Kidney (tissue), 14 donors: Measurements from ENCODE around the gene FGD6. TPM values are rescaled to one million over a fixed set of nuclear protein-coding genes. Genes with fewer than 3 reads are reported as not detected.
A peak's percentile ranks its signal among the peaks of the same experiment; 100 is the strongest.

Experiments used
- DNase-seq, 5 donors: peaks; one replicate each; pipeline ENCODE4 v3.0.0-alpha.2; 2013 to 2020
- FAIRE-seq: peaks from 2 replicates; lab custom pipeline; 2012; peaks lifted over from hg19 to GRCh38; lab: Jason Lieb, UNC
- H3K27ac ChIP-seq, 2 donors: one replicate each; pipeline ENCODE4 v1.7.0; 2013; ENCODE audit warnings: low read depth in 2 of 2, low read length in 2 of 2, inconsistent platforms in 1 of 2
- H3K27me3 ChIP-seq: one replicate; pipeline ENCODE4 v1.7.1; 2013; ENCODE audit warnings: low read length, inconsistent platforms; ENCODE audit not compliant: control insufficient read depth, insufficient read depth
- H3K36me3 ChIP-seq, 3 donors: one replicate each; pipeline versions ENCODE4 v1.7.0 to v1.7.1; 2013; ENCODE audit warnings: low read length in 3 of 3, control low read depth in 1 of 3, inconsistent platforms in 1 of 3; ENCODE audit not compliant: insufficient read depth in 3 of 3, control insufficient read depth in 2 of 3
- H3K4me1 ChIP-seq, 3 donors: one replicate each; pipeline versions ENCODE4 v1.7.0 to v1.7.1; 2013; ENCODE audit warnings: low read length in 3 of 3, inconsistent platforms in 1 of 3, low read depth in 1 of 3; ENCODE audit not compliant: control insufficient read depth in 2 of 3, insufficient read depth in 2 of 3
- H3K4me3 ChIP-seq, 3 donors: one replicate each; pipeline versions ENCODE4 v1.7.0 to v1.8.1; 2013; ENCODE audit warnings: low read length in 3 of 3, control low read depth in 1 of 3, inconsistent platforms in 1 of 3
- H3K9ac ChIP-seq, 3 donors: one replicate each; pipeline versions ENCODE4 v1.7.0 to v1.7.1; 2013; ENCODE audit warnings: low read length in 3 of 3, control low read depth in 1 of 3, inconsistent platforms in 1 of 3
- H3K9me3 ChIP-seq, 3 donors: one replicate each; pipeline versions ENCODE4 v1.7.0 to v1.7.1; 2013; ENCODE audit warnings: low read length in 3 of 3, control low read depth in 1 of 3, inconsistent platforms in 1 of 3; ENCODE audit not compliant: control insufficient read depth in 2 of 3, insufficient read depth in 1 of 3
- intact Hi-C: fragments of 100-400 bp; cut with DNase I; formaldehyde crosslinking; loops from one replicate; pipeline ENCODE4 v1.11.1; 2022
- polyA plus RNA-seq: library from polyadenylated mRNA; stranded (reverse); fragments of 350-450 nt; fragmentation: Illumina TruSeq; extraction: RNeasy Lipid Tissue Mini Kit (QIAGEN cat#74804); gene quantifications from one replicate; pipeline ENCODE4 v1.2.3, GENCODE V29; 2014; ENCODE audit warnings: low read depth, low replicate concordance; ENCODE audit not compliant: insufficient read depth
- total RNA-seq: library from RNA; stranded (reverse); fragmentation: NEBNext Ultra II Directional; extraction: Animal tissue kit (Norgen Biotek cat#: 25700); gene quantifications from one replicate; pipeline ENCODE4 v1.2.1, GENCODE V29; 2021
- TF ChIP-seq, protein P1 (sequence below): IDR thresholded peaks from 3 replicates; pipeline ENCODE4 v1.5.1; 2012; ENCODE audit warnings: mild to moderate bottlenecking, moderate library complexity, borderline replicate concordance; ENCODE audit not compliant: insufficient read depth; ENCODE audit errors: extremely low read depth
- donor health status: control.
- donor health status: control.
- donor health status: control.
- donor health status: control.
- donor health status: control.
- donor health status: DM: yes; HTN: yes; CAD: no.
- donor health status: Normal renal cell carcinoma (clear cell type).

FGD6 gene
- total and polyA plus RNA-seq, 2 donors from 2014 or later, result 1.2 to 19.8 TPM

- Histone ChIP-seq H3K27me3 (no peaks in the 10 kb centered on the region), H3K27ac (no peak overlapping the region), H3K9me3 (no peaks in the 10 kb centered on the region), H3K4me1 (no peaks in the 10 kb centered on the region), H3K4me3 (no peak overlapping the region), H3K36me3 (peaks cover 0 to 6% (median 4%) of the 10 kb centered on the region in 3 donors), H3K9ac (no peak overlapping the region)
- DNase-seq (no peak), FAIRE-seq (no peak)
- TF ChIP-seq, protein P1, sequence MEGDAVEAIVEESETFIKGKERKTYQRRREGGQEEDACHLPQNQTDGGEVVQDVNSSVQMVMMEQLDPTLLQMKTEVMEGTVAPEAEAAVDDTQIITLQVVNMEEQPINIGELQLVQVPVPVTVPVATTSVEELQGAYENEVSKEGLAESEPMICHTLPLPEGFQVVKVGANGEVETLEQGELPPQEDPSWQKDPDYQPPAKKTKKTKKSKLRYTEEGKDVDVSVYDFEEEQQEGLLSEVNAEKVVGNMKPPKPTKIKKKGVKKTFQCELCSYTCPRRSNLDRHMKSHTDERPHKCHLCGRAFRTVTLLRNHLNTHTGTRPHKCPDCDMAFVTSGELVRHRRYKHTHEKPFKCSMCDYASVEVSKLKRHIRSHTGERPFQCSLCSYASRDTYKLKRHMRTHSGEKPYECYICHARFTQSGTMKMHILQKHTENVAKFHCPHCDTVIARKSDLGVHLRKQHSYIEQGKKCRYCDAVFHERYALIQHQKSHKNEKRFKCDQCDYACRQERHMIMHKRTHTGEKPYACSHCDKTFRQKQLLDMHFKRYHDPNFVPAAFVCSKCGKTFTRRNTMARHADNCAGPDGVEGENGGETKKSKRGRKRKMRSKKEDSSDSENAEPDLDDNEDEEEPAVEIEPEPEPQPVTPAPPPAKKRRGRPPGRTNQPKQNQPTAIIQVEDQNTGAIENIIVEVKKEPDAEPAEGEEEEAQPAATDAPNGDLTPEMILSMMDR, result no peak
- intact Hi-C loops, result no loop called here
Measured at GRCh38 chr12:95100264-95101190, 116.7 kb downstream of the FGD6 start.

DNA sequence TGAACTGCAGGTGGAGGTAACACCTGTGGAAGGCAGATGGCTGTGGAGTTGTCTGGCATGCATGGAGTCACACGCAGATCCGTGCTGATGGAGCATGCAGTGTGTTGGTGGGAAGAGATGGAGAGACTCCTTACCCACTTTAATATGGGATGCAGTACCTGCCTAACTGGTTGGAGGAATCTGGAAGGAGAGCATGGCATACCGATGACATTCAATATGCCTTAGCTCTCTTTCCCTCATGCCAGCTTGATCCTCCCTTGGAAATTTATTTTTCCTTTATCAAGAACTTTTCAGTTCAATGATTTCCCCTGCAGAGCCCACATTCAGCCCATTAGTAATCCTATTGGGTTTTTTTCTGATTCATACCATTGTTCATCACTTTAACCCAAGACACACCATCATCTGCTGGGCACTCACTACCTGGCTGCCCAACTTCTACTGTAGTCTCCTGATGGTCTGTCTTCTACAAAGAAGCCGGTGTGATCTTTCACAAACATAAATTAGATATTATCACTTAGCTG, 117.9 kb downstream of the FGD6 start:
- FAIRE-seq, result no peak
- no peak overlapping the region for H3K27ac ChIP-seq

DNA sequence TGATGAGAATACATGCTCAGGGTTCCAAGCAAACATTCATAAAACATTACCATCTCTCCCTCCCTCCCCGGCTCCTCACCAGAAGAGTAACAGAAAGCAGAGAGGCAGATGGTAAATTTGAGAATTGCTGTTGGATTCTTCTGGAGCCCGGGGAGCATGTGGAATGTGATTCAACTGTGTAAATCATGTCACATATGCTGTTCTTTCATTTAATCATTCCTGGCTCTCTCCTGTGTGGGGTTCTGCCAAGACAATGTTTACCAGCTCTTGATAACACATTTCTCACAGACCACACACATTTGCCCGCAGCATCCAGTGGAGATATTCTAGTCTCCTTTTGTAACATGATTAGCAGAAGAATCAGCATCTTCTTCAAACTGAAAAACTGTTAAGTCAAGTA, 120.4 kb downstream of the FGD6 start:
- no peaks in the 10 kb centered on the region for H3K4me1 ChIP-seq
- no peak overlapping the region for H3K4me3 ChIP-seq
- H3K9me3 ChIP-seq, result no peaks in the 10 kb centered on the region
- no peak overlapping the region for H3K9ac ChIP-seq
- H3K27me3 ChIP-seq, result no peaks in the 10 kb centered on the region
- TF ChIP-seq, protein P1, result no peak
- intact Hi-C loops, result no loop called here
- no peak overlapping the region for H3K27ac ChIP-seq
- DNase-seq, result peak in 3 of 5 donors; percentile 39 to 77 (median 70)
- no peak for FAIRE-seq
- H3K36me3 ChIP-seq, result peaks cover 0 to 10% (median 8%) of the 10 kb centered on the region in 3 donors

More for the DNA sequence above, 117.9 kb downstream of the FGD6 start:
- no peak for DNase-seq
- H3K4me1 ChIP-seq, result no peaks in the 10 kb centered on the region
- H3K9ac ChIP-seq, result no peak overlapping the region
- H3K27me3 ChIP-seq, result no peaks in the 10 kb centered on the region
- TF ChIP-seq, protein P1, result no peak
- no peaks in the 10 kb centered on the region for H3K9me3 ChIP-seq
- peaks cover 0 to 6% (median 5%) of the 10 kb centered on the region in 3 donors for H3K36me3 ChIP-seq
- no peak overlapping the region for H3K4me3 ChIP-seq
- intact Hi-C loops, result no loop called here
